HG02885 (cell line): ENCODE measurements around the gene TP63.

Experiments
- ATAC-seq: cut with Tn5 transposase; IDR thresholded peaks from one replicate; pipeline ENCODE4 v1.9.1; 2021; ENCODE audit warnings: mild to moderate bottlenecking; ENCODE audit not compliant: unreplicated experiment, poor library complexity

Gene TP63

DNA sequence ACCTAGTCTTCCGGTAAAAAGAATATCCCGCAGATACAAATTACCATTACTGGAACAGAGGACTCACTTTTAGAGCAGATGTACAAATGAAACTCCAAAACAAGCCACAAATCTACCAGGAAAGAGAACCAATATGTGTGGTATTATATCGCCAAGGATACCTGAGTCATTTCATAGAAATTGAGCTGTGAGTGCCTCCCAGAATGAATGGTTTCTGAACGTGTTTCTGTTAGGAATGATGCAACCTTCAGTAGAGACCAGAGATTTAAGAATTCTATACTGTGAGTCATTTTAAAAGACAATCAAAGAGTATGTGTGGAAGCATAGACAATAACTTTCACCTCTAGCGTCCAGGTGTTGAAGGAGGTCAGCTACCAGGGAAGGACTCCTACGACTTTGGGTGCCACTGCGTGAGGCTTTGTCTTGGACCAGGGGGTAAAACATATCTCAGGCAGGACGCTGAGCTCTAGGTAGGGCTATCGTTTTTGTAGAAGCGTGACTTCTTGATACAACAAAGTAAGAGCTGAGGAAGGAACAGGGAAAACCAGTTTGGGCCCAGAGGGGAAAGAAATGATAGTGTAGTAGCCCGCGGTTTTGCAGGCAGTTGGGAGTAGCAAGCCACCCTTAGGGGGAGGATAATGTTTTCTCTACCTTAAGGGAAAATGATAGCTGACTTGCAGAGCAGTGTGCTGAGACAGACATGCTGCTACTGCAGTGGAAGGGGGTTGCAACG is 210.4 kb downstream of the TP63 start:
- peak; percentile 49 for ATAC-seq

DNA sequence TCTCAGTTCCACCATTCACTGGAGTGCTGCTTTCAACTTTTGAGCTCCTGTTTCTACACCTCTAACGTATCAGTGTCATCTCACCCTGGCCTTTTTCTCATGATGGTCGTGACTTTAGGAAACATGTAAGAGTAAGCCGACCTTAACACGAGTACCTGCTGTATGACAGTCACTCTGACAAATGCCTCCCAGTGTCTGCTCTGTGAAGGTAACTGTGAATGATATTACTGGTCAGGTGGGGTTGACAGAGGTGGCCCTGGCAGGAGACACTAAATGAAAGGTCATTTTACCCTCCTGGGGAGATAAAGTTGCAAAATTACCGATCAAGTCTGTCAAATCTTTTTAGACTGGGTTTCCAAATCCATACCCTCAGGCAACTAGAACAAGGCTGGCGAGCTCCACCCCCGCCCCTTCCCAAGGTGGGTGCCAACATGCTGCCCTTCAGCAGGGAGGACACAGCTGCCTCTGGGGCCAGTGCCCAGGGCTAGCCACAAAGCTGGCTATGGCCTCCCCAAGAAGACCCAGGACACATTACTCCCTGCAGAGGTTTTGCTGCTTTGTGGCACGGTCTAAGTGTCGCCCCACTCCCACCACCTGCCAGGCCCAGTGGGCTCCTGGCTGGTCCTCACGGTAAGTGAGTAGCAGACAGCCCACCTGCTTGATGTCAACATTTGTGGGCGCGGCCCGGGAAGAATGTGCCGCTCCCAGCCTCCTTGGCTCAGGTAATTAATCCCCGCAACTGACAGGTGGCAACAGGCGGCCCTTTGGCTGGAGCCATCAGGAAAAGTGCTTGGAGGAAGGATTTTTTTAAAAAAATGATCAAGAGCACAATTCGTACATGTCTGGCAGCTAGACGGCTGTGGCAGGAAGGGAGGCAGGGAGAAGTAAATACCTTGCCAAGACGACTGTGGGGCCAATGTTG is 211.8 kb downstream of the TP63 start:
- ATAC-seq = no peak

DNA sequence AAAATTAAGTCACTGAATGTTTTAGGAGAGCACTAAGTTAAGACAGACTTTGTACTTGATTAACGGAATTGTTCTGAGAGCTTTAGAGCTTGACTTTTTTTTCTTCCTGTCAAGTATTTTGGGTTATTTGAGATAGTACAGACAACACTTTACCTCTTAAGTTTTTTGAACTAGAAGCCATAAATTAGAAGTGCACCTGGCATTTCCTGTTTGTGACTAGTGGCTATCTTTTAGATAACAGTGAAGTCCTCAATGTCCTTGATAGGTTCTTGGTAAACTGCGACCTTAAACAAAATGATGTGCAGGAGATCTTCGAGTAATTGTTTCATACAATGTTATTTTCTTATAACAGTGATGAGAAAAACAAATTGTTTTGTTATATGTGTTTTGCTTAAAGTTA is 213.9 kb downstream of the TP63 start:
- no peak for ATAC-seq

DNA sequence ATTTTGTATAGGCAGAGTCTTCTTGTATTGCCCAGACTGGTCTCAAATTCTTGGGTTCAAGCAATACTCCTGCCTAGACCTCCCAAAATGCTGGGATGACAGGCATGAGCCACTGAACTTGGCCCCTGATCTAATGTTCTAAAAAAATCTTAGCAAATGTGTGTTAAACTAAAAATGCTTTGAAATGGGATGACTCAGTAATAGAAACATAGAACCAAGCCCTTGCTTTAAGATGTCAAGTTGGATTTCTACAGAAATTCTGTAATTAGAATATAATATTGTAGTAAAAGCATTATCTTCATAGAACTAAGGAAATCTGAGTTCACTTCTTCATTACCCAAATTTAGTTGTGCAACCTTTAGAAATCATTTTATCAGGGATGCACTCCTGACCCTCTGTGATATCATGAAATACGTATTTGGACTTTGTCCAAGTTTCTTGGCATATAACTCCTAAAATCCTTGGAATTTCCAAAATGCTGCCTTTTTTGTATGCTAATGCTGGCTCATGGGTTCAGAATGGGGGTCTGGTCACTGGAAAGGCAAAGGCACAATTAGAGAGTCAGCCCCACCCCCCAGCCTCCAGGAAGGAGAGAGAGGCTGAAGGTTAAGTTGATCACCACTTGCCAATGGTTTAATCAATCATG is 217.3 kb downstream of the TP63 start:
- ATAC-seq = no peak

DNA sequence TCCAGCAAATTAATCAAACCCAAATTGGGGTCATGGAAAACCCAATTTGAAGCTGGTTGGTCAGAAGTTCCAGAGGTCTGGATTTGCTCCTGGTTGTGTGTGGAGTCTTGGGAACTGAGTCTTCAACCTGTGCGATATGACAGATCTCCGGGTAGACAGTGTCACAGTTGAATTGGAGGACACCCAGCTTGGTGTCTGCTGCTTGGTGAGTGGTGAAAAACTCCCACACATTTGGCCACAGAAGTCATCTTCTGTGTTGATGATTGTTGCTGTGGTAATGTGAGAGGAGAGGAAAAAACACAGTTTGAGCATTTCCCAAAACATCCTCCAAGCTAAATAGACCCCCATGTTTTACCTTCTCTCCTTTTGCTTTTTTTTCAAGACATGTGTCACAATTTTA is 218.1 kb downstream of the TP63 start:
- no peak for ATAC-seq

DNA sequence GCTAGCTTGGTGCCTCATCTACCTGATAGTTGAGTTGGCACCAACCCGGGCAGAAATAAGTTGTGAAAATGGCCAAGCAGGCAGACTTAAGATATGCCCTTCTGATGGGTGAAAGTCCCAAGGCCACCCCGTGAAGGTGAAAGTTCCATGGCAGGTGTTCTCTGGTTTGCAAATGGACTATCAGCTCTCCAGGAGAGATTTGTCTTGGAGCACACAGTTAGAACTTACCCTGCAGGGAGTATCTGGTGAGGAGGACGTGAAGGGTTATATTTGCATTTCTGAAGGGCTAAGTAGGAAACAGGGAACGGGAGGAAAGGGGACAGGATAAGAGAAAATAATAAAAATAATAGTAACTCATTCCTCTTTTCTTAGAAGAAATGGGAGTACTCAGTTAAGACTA is 220.5 kb downstream of the TP63 start:
- ATAC-seq = no peak

DNA sequence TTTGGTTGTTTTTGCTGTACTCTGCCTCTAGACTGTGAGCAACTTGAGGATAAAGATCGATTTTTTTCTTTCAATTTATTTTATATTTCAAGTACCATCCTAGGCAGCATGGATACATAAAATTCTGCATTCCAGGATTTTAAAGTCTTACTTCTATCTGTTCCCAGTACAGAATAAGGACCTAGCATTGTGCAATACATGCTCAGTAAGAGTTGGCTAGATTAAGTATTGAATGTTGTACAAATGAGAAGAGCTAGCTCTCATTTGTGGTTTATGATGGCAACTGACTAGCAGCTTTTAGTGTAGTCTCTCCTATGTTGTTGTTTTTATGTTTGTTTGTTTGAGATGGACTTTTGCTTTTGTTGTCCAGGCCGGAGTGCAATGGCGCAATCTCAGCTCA is 222.7 kb downstream of the TP63 start:
- no peak for ATAC-seq

DNA sequence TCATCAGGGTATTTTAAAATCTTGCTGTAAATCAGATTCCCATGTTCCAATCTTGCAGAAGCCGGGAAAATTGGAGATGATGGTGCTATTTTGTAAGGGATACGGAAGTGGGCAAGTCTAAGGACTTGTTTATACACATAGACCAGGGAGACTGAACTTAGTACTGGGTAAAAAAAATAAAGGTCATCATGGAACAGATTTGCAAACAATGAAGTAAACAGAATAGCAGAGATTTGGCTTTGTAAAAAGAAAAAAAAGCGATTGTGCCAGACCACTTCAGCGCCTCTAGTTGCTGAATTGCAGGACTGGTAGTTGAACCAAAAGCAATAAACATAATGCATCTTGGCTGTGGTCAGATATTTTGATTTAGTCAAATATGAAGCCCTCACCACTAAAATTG is 229.1 kb downstream of the TP63 start:
- ATAC-seq = no peak

DNA sequence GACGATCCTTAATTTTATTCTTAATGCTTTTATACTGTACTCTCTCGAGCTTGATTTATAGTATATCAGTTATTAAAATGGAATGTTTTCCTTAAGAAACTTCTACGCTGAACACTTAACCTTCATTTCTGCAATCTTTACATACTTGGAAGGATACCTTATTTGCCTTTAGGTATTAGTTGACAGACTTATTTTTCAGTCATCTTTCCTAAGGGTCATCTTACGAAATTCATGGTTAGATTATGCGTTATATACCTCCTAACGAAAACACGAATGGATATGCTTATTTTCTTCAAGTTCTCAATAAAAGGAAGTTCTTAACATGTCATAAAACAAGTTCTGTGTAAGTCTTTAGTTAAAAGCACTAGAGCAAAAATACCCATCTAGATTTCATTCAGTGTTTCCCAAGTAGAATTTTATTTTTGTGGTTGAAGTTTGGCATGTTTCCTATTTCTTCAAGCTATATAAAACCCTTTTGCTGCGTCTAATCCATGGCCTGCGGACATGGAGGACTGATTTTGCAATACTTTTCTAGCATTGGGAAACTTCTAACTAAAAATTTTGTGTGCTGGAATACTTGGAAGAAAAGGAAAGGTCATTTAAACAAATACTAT is 231.3 kb downstream of the TP63 start:
- ATAC-seq = no peak

DNA sequence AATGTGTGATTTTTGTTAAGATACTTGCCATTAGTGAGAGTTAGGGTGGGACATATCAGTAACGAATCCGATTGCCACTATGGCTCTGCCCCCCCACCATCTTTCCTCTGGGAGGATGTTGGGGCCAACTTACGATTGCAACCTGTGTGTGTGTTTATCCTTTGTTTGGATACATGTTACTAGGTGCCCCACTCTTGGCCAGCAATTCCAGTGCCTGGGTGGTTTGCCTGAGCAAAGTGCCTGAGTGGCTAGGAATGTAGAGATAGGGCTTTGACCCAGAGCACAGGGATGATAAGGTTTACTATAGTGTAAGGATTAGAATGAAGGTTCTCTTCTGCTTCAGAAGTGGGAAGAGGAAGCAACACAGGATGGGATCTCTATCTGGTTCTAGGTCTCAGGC is 231.8 kb downstream of the TP63 start:
- no peak for ATAC-seq

DNA sequence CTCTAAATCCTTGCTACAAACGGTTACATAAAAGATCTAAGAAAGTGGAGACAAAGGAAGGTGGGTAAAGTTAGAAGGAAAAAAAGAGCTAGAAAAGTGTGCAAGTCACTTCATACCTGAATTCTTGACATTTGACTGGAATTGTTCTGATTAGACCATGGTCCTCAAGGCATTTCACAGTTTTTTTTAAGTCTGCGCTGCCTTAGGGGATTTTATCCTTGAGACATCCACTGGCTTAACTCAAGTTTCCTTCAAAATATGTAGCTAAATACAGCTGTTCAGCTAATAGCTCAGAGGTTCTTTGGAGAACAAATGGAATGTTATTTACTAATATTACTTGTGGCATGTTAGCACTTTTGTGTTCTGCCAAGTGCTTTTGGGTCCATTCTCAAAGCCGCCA is 236.9 kb downstream of the TP63 start:
- ATAC-seq = no peak

DNA sequence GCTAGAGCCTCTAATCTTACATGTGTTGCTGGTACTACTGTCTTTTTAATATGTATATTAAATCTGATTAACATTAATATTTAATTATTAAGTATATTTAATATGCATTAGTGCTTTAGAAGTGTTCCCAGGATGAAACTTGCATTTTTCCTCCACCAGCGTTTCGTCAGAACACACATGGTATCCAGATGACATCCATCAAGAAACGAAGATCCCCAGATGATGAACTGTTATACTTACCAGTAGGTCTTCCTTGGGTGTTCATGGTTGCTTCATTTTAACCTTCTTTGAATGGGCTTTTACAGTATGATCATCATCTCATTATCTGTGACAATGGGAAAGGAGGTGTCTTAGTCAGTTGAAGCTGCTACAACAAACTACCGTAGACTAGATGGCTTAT is 238.0 kb downstream of the TP63 start:
- no peak for ATAC-seq

DNA sequence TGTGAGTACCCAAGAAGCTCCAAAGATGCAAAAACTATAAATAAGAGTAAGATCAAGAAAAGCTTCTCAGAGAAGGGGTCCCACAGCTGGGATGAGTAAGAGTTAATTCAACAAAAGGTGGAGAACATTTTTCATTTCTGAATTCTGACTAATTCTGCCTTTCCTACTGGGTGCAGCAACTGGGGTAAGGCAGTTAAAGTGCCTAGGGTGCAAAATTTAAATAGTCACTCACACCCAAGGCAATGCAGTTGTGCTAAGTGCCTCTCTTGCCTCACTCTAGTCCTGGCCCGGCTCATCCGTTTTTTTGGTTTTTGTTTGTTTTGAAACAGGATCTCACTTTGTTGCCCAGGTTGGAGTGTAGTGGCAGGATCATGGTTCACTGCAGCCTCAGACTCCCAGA is 240.2 kb downstream of the TP63 start:
- ATAC-seq = no peak

DNA sequence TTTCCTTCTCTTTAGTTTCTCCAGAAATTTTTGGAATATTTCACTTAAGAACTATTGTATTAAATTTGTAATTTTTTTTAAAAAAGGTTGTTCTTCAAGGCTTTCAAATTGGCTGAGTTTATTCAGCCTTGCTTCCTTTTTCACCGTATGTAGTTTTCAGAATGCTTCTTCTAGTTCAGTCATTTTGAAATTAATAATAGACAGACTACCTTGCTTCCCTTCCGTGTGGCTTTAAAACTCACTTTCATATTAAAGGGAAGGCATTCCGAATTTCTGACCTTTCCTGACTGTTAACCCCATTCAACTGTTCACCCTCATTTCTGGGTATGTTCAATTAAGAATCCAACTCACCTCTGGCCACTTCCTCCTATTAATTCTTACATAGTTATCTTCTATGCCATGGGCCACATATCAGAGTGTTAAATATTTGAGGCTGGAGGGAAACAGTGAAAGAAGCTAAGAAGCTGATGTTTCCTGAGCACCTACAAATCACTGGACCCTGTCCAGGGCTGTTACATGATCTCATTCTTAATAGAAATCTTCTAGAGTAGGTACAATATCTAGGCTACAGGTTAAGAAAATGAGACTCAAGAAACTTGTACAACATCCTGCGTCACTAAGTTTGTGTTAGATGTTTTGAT is 252.0 kb downstream of the TP63 start:
- no peak for ATAC-seq

DNA sequence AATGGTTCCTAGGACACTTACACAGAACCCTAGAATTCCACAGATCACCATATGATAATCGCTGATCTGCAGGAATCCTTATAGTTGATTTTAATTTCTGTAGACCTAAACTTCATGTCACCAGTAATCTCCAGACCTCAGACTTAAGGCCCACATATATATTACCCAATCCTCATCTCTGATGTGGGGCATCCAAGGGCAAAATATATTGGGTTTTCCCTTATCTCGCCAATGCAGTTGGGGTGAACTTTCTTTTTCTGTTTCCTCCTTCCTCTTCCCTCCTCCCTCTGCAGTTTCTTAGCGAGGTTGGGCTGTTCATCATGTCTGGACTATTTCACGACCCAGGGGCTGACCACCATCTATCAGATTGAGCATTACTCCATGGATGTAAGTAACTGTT is 259.3 kb downstream of the TP63 start:
- ATAC-seq = no peak

DNA sequence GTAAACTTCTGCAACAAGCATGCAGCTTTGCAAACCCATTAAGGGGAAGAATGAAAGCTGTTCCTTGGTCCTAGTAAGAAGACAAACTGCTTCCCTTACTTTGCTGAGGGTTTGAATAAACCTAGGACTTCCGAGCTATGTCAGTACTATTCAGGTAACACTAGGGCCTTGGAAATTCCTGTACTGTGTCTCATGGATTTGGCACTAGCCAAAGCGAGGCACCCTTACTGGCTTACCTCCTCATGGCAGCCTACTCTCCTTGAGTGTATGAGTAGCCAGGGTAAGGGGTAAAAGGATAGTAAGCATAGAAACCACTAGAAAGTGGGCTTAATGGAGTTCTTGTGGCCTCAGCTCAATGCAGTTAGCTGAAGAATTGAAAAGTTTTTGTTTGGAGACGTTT is 265.3 kb downstream of the TP63 start:
- ATAC-seq = no peak

DNA sequence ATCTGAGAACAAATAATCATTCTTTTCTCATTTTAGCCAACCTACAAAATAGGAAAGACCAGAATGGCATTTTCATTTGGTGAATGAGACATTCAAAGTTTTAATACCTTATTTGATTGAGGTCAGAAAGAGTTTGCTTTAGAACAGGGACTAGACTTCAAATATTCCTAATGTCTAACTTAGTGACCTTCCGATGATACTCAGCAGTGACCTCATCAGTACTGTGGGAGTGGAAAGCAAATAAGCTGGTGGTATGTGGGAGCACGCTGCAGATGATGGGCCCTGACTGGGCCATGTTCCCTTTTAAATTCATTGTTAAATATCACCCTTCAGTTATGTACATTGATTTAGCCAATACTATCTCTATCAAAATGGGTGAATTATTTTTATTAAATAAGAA is 266.2 kb downstream of the TP63 start:
- no peak for ATAC-seq

DNA sequence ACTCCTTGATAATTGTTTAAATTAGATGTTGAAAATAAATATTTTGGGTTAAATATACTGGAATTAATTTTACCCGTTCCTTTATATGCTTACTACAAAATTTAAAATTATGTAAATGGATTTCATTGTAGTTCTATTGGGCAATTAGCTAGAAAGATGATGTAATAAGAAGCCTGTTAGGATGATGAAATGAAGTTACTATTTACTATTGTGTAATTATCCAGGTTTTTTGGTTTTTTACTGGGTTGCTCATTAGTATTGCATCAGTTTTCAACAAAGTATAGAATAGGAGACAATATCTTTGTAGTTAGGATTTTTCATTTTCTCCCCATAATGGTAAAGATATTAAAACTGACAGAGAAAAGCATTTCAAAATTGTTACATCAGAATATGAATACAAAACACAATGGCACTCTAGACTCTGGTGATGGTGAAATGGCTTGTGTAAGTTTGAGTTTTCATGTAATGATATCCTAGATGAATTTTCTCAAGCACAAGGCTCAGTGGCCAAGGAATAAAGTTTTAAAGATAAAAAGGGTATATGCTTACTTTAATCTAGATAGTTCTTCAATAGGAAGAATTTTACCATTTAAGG is 267.5 kb downstream of the TP63 start:
- ATAC-seq = no peak

DNA sequence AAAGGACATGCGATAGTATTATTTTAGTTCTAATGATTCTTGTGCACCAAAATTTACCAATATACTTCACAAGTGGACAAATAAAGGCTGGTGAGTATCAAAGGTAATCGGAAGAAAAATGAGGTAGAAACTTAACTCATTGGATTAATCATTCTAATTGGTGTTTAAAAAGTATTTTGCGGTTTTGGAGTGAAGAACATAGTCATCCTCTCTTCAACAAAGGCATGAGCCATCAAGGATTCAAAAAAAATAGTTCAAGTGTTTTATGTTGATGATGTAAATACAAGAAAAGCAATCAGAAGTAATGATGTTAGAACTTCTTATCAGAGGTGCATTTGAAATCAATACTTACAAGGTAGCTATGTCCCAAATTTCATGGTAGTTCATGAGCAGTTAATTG is 268.0 kb downstream of the TP63 start:
- no peak for ATAC-seq

DNA sequence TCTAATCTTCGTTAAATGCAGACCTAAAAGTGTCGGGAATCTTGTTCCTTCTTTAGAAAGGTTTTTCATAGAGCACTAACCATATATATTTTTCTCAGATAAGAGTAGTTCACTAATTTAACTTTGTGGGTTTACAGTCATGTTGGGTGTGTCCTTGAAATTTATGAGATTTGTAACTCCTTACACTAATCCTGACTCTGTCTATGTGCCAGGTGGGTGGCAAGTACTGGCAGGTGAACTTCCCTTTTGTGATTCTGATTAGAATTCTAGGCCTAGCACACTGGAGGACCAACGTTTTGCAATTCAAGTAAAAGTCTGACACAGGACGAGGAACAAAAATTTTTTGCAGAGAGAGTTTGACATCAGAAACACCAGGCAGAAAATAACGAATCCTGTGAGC is 269.4 kb downstream of the TP63 start:
- ATAC-seq = no peak
